ENCODE measurements around the gene ALAD.
"Not testable (repeated sequence)": the region's sequence is repeated elsewhere in the genome, so short reads cannot be mapped to it uniquely, and the experiment has no call there.

ALAD gene

GRCh38 chr9:113381441-113381840, 19.6 kb downstream of the ALAD start:
- H3K27me3 ChIP-seq (replicated peaks; ENCODE audit: control insufficient read depth, insufficient read depth, low read length); H3K36me3 ChIP-seq (ENCODE audit: control insufficient read depth, insufficient read depth, low read length, severe bottlenecking); H3K9ac ChIP-seq (ENCODE audit: low read length); H3K4me3 ChIP-seq (ENCODE audit: low read length); DNase-seq (ENCODE audit: low read depth); H3K9me3 ChIP-seq (ENCODE audit: control insufficient read depth, low read length); H3K4me1 ChIP-seq (ENCODE audit: control insufficient read depth, insufficient read depth, low read length): not testable (repeated sequence)

GRCh38 chr9:113380869-113381378, 20.2 kb downstream of the ALAD start:
- H3K4me1 ChIP-seq (ENCODE audit: control insufficient read depth, insufficient read depth, low read length), result no peaks in the 10 kb centered on the region
- H3K4me3 ChIP-seq (ENCODE audit: low read length), result no peak overlapping the region
- no peak overlapping the region for H3K9ac ChIP-seq (ENCODE audit: low read length)
- no peaks in the 10 kb centered on the region for H3K27me3 ChIP-seq (replicated peaks; ENCODE audit: control insufficient read depth, insufficient read depth, low read length)
- no peak for DNase-seq (ENCODE audit: low read depth)
- H3K36me3 ChIP-seq (ENCODE audit: control insufficient read depth, insufficient read depth, low read length, severe bottlenecking), result no peaks in the 10 kb centered on the region
- H3K9me3 ChIP-seq (ENCODE audit: control insufficient read depth, low read length), result no peaks in the 10 kb centered on the region

- not testable (repeated sequence) for H3K9ac ChIP-seq (ENCODE audit: low read length); H3K4me3 ChIP-seq (ENCODE audit: low read length); H3K36me3 ChIP-seq (ENCODE audit: control insufficient read depth, insufficient read depth, low read length, severe bottlenecking)
Observed at GRCh38 chr9:113379829-113380210, 21.3 kb downstream of the ALAD start.

GRCh38 chr9:113379094-113379828, 21.8 kb downstream of the ALAD start:
- not testable (repeated sequence) for DNase-seq (ENCODE audit: low read depth); H3K27me3 ChIP-seq (replicated peaks; ENCODE audit: control insufficient read depth, insufficient read depth, low read length)

More at GRCh38 chr9:113379829-113380210, 21.3 kb downstream of the ALAD start:
- not testable (repeated sequence) for H3K27me3 ChIP-seq (replicated peaks; ENCODE audit: control insufficient read depth, insufficient read depth, low read length); H3K4me1 ChIP-seq (ENCODE audit: control insufficient read depth, insufficient read depth, low read length); DNase-seq (ENCODE audit: low read depth); H3K9me3 ChIP-seq (ENCODE audit: control insufficient read depth, low read length)

GRCh38 chr9:113376634-113377567, 24.2 kb downstream of the ALAD start, which contains the start of gene HDHD3:
HDHD3 (minus strand) TSS chr9:113376986; CDS start chr9:113374354, 2,632 bp downstream.
- peak within 1 kb of the TSS; percentile 89 for H3K4me3 ChIP-seq (ENCODE audit: low read length)
- no peaks in the 10 kb centered on the region for H3K9me3 ChIP-seq (ENCODE audit: control insufficient read depth, low read length)
- peak; percentile 83 for DNase-seq (ENCODE audit: low read depth)
- H3K27me3 ChIP-seq (replicated peaks; ENCODE audit: control insufficient read depth, insufficient read depth, low read length), result no peaks in the 10 kb centered on the region
- H3K9ac ChIP-seq (ENCODE audit: low read length), result peak within 1 kb of the TSS; percentile 88
- peaks cover 13% of the 10 kb centered on the region for H3K36me3 ChIP-seq (ENCODE audit: control insufficient read depth, insufficient read depth, low read length, severe bottlenecking)
- H3K4me1 ChIP-seq (ENCODE audit: control insufficient read depth, insufficient read depth, low read length), result peaks cover 5% of the 10 kb centered on the region

More at GRCh38 chr9:113379094-113379828, 21.8 kb downstream of the ALAD start:
- H3K36me3 ChIP-seq (ENCODE audit: control insufficient read depth, insufficient read depth, low read length, severe bottlenecking); H3K9me3 ChIP-seq (ENCODE audit: control insufficient read depth, low read length); H3K4me1 ChIP-seq (ENCODE audit: control insufficient read depth, insufficient read depth, low read length); H3K4me3 ChIP-seq (ENCODE audit: low read length); H3K9ac ChIP-seq (ENCODE audit: low read length): not testable (repeated sequence)

GRCh38 chr9:113375057-113376023, 25.7 kb downstream of the ALAD start:
- Histone ChIP-seq H3K4me1 (ENCODE audit: control insufficient read depth, insufficient read depth, low read length) (peaks cover 5% of the 10 kb centered on the region), H3K9me3 (ENCODE audit: control insufficient read depth, low read length) (no peaks in the 10 kb centered on the region)

GRCh38 chr9:113373676-113374392, 27.2 kb downstream of the ALAD start:
- Histone ChIP-seq H3K4me1 (ENCODE audit: control insufficient read depth, insufficient read depth, low read length) (peaks cover 5% of the 10 kb centered on the region), H3K9me3 (ENCODE audit: control insufficient read depth, low read length) (no peaks in the 10 kb centered on the region), H3K27me3 (replicated peaks; ENCODE audit: control insufficient read depth, insufficient read depth, low read length) (no peaks in the 10 kb centered on the region), H3K36me3 (ENCODE audit: control insufficient read depth, insufficient read depth, low read length, severe bottlenecking) (peaks cover 13% of the 10 kb centered on the region), H3K9ac (ENCODE audit: low read length) (no peak overlapping the region), H3K4me3 (ENCODE audit: low read length) (no peak overlapping the region)
- no peak for DNase-seq (ENCODE audit: low read depth)

More at GRCh38 chr9:113375057-113376023, 25.7 kb downstream of the ALAD start:
- H3K36me3 ChIP-seq (ENCODE audit: control insufficient read depth, insufficient read depth, low read length, severe bottlenecking), result peaks cover 13% of the 10 kb centered on the region
- no peaks in the 10 kb centered on the region for H3K27me3 ChIP-seq (replicated peaks; ENCODE audit: control insufficient read depth, insufficient read depth, low read length)
- no peak overlapping the region for H3K9ac ChIP-seq (ENCODE audit: low read length)
- no peak for DNase-seq (ENCODE audit: low read depth)
- peak overlapping the region; percentile 89 for H3K4me3 ChIP-seq (ENCODE audit: low read length)

GRCh38 chr9:113373256-113373655, 27.8 kb downstream of the ALAD start:
- Histone ChIP-seq H3K36me3 (ENCODE audit: control insufficient read depth, insufficient read depth, low read length, severe bottlenecking) (peaks cover 13% of the 10 kb centered on the region), H3K4me3 (ENCODE audit: low read length) (no peak overlapping the region), H3K9me3 (ENCODE audit: control insufficient read depth, low read length) (no peaks in the 10 kb centered on the region), H3K27me3 (replicated peaks; ENCODE audit: control insufficient read depth, insufficient read depth, low read length) (no peaks in the 10 kb centered on the region), H3K9ac (ENCODE audit: low read length) (no peak overlapping the region), H3K4me1 (ENCODE audit: control insufficient read depth, insufficient read depth, low read length) (peaks cover 5% of the 10 kb centered on the region)
- DNase-seq (ENCODE audit: low read depth), result no peak

GRCh38 chr9:113372059-113372458, 29.0 kb downstream of the ALAD start:
- Histone ChIP-seq H3K27me3 (replicated peaks; ENCODE audit: control insufficient read depth, insufficient read depth, low read length) (no peaks in the 10 kb centered on the region), H3K4me1 (ENCODE audit: control insufficient read depth, insufficient read depth, low read length) (peaks cover 5% of the 10 kb centered on the region), H3K4me3 (ENCODE audit: low read length) (no peak overlapping the region), H3K9ac (ENCODE audit: low read length) (no peak overlapping the region), H3K9me3 (ENCODE audit: control insufficient read depth, low read length) (no peaks in the 10 kb centered on the region), H3K36me3 (ENCODE audit: control insufficient read depth, insufficient read depth, low read length, severe bottlenecking) (peaks cover 13% of the 10 kb centered on the region)
- DNase-seq (ENCODE audit: low read depth), result no peak

GRCh38 chr9:113370806-113371325, 30.2 kb downstream of the ALAD start:
- no peaks in the 10 kb centered on the region for H3K9me3 ChIP-seq (ENCODE audit: control insufficient read depth, low read length)
- H3K36me3 ChIP-seq (ENCODE audit: control insufficient read depth, insufficient read depth, low read length, severe bottlenecking), result peaks cover 13% of the 10 kb centered on the region
- H3K4me1 ChIP-seq (ENCODE audit: control insufficient read depth, insufficient read depth, low read length), result peaks cover 11% of the 10 kb centered on the region

More at GRCh38 chr9:113370806-113371325, 30.2 kb downstream of the ALAD start:
- no peak for DNase-seq (ENCODE audit: low read depth)
- H3K4me3 ChIP-seq (ENCODE audit: low read length), result no peak overlapping the region
- no peaks in the 10 kb centered on the region for H3K27me3 ChIP-seq (replicated peaks; ENCODE audit: control insufficient read depth, insufficient read depth, low read length)
- no peak overlapping the region for H3K9ac ChIP-seq (ENCODE audit: low read length)

Measured in adipocyte (in vitro differentiated cells).